C4-2B (cell line): ENCODE data around the gene HOMEZ.

Source experiments
- ZFX ChIP-seq: fragments of 450-650 bp; IDR thresholded peaks from 2 replicates; pipeline ENCODE4 v1.6.1; 2017
- TF ChIP-seq, protein P1 (sequence below): fragments of 450-650 bp; conservative IDR thresholded peaks from 2 replicates; pipeline ENCODE4 v1.5.1; 2017; ENCODE audit warnings: mild to moderate bottlenecking

DNA sequence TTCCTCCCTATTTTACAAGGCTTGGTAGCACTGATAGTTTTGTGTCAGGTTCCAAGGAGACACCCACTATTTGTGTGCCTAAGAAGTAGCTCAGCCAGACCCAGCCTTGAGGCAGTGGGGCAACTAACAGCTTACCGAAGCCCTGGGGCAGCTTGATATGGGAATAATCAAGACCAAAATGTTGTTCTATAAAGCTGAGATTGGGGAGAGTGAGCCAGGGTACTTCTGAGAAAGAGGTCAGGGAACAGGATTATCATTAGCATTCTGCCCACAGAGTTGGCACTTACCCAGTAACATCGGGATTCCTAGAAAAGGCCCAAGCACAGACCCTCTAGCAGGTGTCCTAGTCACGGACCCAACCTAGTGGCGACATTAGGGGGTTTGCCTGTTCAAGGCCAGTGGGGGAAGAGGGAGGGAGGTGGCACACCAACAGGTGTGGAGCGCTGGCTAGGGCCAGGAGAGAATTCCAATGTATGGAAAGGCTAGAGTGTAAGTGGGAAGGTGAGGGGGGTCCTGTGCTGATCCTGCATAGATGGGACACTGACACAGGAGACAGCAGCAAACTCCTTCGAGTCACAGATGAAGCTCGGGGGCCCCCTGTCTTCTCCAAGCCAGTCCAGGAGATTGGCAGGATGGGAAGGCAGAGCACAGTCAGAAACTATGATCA, 11.8 kb upstream of the HOMEZ start:
- TF ChIP-seq, protein P1, sequence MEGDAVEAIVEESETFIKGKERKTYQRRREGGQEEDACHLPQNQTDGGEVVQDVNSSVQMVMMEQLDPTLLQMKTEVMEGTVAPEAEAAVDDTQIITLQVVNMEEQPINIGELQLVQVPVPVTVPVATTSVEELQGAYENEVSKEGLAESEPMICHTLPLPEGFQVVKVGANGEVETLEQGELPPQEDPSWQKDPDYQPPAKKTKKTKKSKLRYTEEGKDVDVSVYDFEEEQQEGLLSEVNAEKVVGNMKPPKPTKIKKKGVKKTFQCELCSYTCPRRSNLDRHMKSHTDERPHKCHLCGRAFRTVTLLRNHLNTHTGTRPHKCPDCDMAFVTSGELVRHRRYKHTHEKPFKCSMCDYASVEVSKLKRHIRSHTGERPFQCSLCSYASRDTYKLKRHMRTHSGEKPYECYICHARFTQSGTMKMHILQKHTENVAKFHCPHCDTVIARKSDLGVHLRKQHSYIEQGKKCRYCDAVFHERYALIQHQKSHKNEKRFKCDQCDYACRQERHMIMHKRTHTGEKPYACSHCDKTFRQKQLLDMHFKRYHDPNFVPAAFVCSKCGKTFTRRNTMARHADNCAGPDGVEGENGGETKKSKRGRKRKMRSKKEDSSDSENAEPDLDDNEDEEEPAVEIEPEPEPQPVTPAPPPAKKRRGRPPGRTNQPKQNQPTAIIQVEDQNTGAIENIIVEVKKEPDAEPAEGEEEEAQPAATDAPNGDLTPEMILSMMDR, result no peak
- no peak for TF ChIP-seq ZFX
